ENCODE results near the gene ODAD2. TPM values are rescaled to one million over a fixed set of nuclear protein-coding genes. Genes with fewer than 3 reads are reported as not detected.

ODAD2 gene
- total and polyA plus RNA-seq, 2 donors from 2014 or later = 0.28 to 0.44 TPM

DNA sequence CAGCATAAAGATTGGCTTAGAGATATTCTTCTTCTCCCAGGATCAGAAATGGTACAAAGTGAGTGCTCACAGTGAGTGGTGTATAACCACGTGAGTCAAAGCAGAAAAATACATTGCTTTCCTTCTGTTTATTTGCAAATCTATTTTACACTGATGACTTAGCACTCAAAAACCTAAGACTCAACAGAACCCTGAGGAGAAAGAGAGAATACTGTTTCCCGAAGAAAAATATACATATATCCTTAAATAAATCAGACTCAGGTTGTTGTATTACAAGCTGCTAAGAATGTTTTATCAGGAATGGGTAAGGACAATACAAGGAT is 48.7 kb downstream of the ODAD2 start:
- H3K27ac ChIP-seq (ENCODE audit: low read depth in 2 of 2, low read length in 2 of 2) = no peak overlapping the region
- DNase-seq (no peak), FAIRE-seq (no peak)
- TF ChIP-seq, protein P1, sequence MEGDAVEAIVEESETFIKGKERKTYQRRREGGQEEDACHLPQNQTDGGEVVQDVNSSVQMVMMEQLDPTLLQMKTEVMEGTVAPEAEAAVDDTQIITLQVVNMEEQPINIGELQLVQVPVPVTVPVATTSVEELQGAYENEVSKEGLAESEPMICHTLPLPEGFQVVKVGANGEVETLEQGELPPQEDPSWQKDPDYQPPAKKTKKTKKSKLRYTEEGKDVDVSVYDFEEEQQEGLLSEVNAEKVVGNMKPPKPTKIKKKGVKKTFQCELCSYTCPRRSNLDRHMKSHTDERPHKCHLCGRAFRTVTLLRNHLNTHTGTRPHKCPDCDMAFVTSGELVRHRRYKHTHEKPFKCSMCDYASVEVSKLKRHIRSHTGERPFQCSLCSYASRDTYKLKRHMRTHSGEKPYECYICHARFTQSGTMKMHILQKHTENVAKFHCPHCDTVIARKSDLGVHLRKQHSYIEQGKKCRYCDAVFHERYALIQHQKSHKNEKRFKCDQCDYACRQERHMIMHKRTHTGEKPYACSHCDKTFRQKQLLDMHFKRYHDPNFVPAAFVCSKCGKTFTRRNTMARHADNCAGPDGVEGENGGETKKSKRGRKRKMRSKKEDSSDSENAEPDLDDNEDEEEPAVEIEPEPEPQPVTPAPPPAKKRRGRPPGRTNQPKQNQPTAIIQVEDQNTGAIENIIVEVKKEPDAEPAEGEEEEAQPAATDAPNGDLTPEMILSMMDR (IDR thresholded peaks at IDR 0.05; ENCODE audit: borderline replicate concordance, extremely low read depth, insufficient read depth) = no peak
- intact Hi-C loops (cut with DNase I) = no loop called here
- no peak overlapping the region for H3K9ac ChIP-seq (ENCODE audit: low read length in 3 of 3)
- no peaks in the 10 kb centered on the region for H3K9me3 ChIP-seq (ENCODE audit: control insufficient read depth in 2 of 3, insufficient read depth in 1 of 3, low read length in 3 of 3)
- no peaks in the 10 kb centered on the region for H3K27me3 ChIP-seq (ENCODE audit: control insufficient read depth, insufficient read depth, low read length)
- H3K4me1 ChIP-seq (ENCODE audit: control insufficient read depth in 2 of 3, insufficient read depth in 2 of 3, low read depth in 1 of 3, low read length in 3 of 3) = no peaks in the 10 kb centered on the region
- H3K4me3 ChIP-seq (ENCODE audit: low read length in 3 of 3) = no peak overlapping the region
- no peaks in the 10 kb centered on the region for H3K36me3 ChIP-seq (ENCODE audit: control insufficient read depth in 2 of 3, insufficient read depth in 3 of 3, low read length in 3 of 3)

DNA sequence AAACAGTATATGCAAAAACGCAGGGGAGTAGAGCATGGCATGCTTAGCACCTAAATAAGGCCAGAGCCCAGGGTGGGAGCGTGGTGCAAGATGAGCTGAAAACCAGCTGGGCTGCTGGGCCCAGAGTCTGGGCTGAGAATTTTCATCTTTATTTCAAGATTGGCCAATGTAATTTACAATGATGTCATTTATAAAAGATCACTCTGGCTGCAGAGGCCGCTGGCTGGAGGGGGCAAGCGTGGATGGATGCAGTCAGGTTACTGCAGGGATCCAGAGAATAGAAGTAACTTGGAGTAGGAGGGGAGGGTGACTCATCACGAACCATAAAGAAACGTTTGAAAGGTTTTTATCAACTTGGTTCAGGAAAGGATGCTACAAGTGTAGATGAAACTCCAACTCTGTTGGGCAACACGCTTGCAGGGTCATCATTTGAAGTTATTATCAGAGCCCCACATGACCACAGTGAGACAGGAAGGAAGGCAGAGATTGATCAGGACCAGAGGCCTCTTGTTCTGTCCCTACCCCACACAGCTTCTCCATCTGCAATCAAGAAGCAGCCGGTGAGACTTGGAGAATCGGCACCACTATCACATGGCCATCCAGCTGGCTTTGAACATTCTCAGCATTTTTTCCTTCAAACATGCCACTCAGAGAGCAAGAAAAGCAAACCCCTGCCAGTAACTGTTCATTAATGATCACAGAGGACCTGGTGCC is 49.2 kb downstream of the ODAD2 start:
- intact Hi-C loops (cut with DNase I) = no loop called here
- Histone ChIP-seq H3K9ac (ENCODE audit: low read length in 3 of 3) (no peak overlapping the region), H3K36me3 (ENCODE audit: control insufficient read depth in 2 of 3, insufficient read depth in 3 of 3, low read length in 3 of 3) (no peaks in the 10 kb centered on the region), H3K9me3 (ENCODE audit: control insufficient read depth in 2 of 3, insufficient read depth in 1 of 3, low read length in 3 of 3) (no peaks in the 10 kb centered on the region), H3K4me1 (ENCODE audit: control insufficient read depth in 2 of 3, insufficient read depth in 2 of 3, low read depth in 1 of 3, low read length in 3 of 3) (no peaks in the 10 kb centered on the region), H3K4me3 (ENCODE audit: low read length in 3 of 3) (no peak overlapping the region), H3K27me3 (ENCODE audit: control insufficient read depth, insufficient read depth, low read length) (no peaks in the 10 kb centered on the region), H3K27ac (ENCODE audit: low read depth in 2 of 2, low read length in 2 of 2) (no peak overlapping the region)
- DNase-seq (no peak), FAIRE-seq (no peak)
- TF ChIP-seq, protein P1 (IDR thresholded peaks at IDR 0.05; ENCODE audit: borderline replicate concordance, extremely low read depth, insufficient read depth) = no peak

DNA sequence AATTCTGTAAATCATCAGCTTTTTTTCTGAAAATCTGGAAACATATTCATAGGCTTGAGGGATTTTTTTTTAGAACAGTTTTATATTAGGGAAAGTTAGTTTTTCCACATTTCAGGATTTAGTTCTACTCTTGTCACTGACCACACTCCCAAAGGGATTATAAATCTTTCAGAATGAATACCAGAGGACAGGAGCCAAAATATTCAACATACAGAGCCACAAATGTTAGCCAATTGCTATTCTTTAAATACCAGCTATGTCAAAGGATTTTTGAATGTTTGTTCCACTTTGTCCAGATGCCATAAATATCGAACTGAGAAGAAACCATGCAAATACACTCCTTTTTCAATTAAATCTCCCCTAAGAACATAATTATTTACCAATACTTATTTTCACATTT is 50.7 kb downstream of the ODAD2 start:
- no peaks in the 10 kb centered on the region for H3K4me1 ChIP-seq (ENCODE audit: control insufficient read depth in 2 of 3, insufficient read depth in 2 of 3, low read depth in 1 of 3, low read length in 3 of 3)
- no peak overlapping the region for H3K9ac ChIP-seq (ENCODE audit: low read length in 3 of 3)
- no peak overlapping the region for H3K4me3 ChIP-seq (ENCODE audit: low read length in 3 of 3)
- intact Hi-C loops (cut with DNase I) = no loop called here
- no peaks in the 10 kb centered on the region for H3K36me3 ChIP-seq (ENCODE audit: control insufficient read depth in 2 of 3, insufficient read depth in 3 of 3, low read length in 3 of 3)
- no peak overlapping the region for H3K27ac ChIP-seq (ENCODE audit: low read depth in 2 of 2, low read length in 2 of 2)
- no peak for FAIRE-seq
- H3K27me3 ChIP-seq (ENCODE audit: control insufficient read depth, insufficient read depth, low read length) = no peaks in the 10 kb centered on the region
- DNase-seq = peak in 2 of 5 donors; percentile 5 to 14
- TF ChIP-seq, protein P1 (IDR thresholded peaks at IDR 0.05; ENCODE audit: borderline replicate concordance, extremely low read depth, insufficient read depth) = no peak
- H3K9me3 ChIP-seq (ENCODE audit: control insufficient read depth in 2 of 3, insufficient read depth in 1 of 3, low read length in 3 of 3) = no peaks in the 10 kb centered on the region

DNA sequence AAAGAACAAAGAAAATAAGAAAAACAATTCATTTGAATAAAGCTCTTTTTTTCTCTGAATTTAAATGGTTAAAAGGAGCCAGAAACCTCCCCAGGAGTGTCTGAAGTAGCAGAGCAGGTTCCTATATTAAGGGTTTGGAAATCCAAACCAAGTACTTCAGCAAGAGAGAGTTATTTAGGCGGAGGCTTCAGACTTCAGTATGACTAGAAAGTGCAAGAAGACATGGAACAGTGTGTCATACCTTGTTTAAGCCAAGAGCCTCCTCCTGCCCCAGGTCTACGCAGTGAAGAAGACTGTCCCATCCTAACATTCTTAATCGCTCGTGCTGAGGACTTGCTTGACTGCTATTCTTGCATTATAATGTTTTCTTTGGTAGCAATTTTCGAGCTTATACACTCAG is 51.3 kb downstream of the ODAD2 start:
- DNase-seq (no peak), FAIRE-seq (no peak)
- H3K9ac ChIP-seq (ENCODE audit: low read length in 3 of 3) = no peak overlapping the region
- H3K9me3 ChIP-seq (ENCODE audit: control insufficient read depth in 2 of 3, insufficient read depth in 1 of 3, low read length in 3 of 3) = no peaks in the 10 kb centered on the region
- H3K4me1 ChIP-seq (ENCODE audit: control insufficient read depth in 2 of 3, insufficient read depth in 2 of 3, low read depth in 1 of 3, low read length in 3 of 3) = no peaks in the 10 kb centered on the region
- no peak overlapping the region for H3K27ac ChIP-seq (ENCODE audit: low read depth in 2 of 2, low read length in 2 of 2)
- no peaks in the 10 kb centered on the region for H3K36me3 ChIP-seq (ENCODE audit: control insufficient read depth in 2 of 3, insufficient read depth in 3 of 3, low read length in 3 of 3)
- H3K27me3 ChIP-seq (ENCODE audit: control insufficient read depth, insufficient read depth, low read length) = no peaks in the 10 kb centered on the region
- TF ChIP-seq, protein P1 (IDR thresholded peaks at IDR 0.05; ENCODE audit: borderline replicate concordance, extremely low read depth, insufficient read depth) = no peak
- no peak overlapping the region for H3K4me3 ChIP-seq (ENCODE audit: low read length in 3 of 3)
- intact Hi-C loops (cut with DNase I) = no loop called here

Data from kidney (tissue), 14 donors.